HepG2 (cell line): Measurements from ENCODE around the gene SDC4. TPM values are rescaled to one million over a fixed set of nuclear protein-coding genes. Genes with fewer than 3 reads are reported as not detected.

Experiments used
- CEBPG ChIP-seq: IDR thresholded peaks from 2 replicates; pipeline ENCODE4 v1.6.1; 2016
- FOXA1 ChIP-seq, 2 experiments: fragments of 450-650 bp in 1 of 2; sonication (generic) in 1 of 2; formaldehyde crosslinking in 1 of 2; IDR thresholded peaks; 2 replicates each; pipeline versions ENCODE4 v1.4.0 to v1.6.1; 2016 to 2020; ENCODE audit warnings: missing genetic modification reagents in 1 of 2
- NFATC3 ChIP-seq: sonication (generic); formaldehyde crosslinking; IDR thresholded peaks from 2 replicates; pipeline ENCODE4 v1.5.1; 2020; ENCODE audit warnings: mild to moderate bottlenecking, missing genetic modification reagents
- NKX3-1 ChIP-seq: sonication (generic); formaldehyde crosslinking; IDR thresholded peaks from 2 replicates; pipeline ENCODE4 v1.5.0; 2020; ENCODE audit warnings: missing genetic modification reagents
- POLR2AphosphoS5 ChIP-seq: IDR thresholded peaks from 2 replicates; pipeline ENCODE4 v1.6.1; 2012; ENCODE audit warnings: low read depth, low read length
- SMAD3 ChIP-seq: sonication (generic); formaldehyde crosslinking; IDR thresholded peaks from 2 replicates; pipeline ENCODE4 v1.4.0; 2020; ENCODE audit warnings: missing genetic modification reagents
- UBTF ChIP-seq: sonication (generic); formaldehyde crosslinking; IDR thresholded peaks from 2 replicates; pipeline ENCODE4 v1.4.0; 2020; ENCODE audit warnings: mild to moderate bottlenecking, missing genetic modification reagents
- ZBTB4 ChIP-seq: sonication (generic); formaldehyde crosslinking; IDR thresholded peaks from 2 replicates; pipeline ENCODE4 v1.4.0; 2020; ENCODE audit warnings: missing genetic modification reagents, mild to moderate bottlenecking, borderline replicate concordance
- ZNF414 ChIP-seq: sonication (generic); formaldehyde crosslinking; IDR thresholded peaks from 2 replicates; pipeline ENCODE4 v1.5.0; 2020; ENCODE audit warnings: missing genetic modification reagents
- ZNF460 ChIP-seq: sonication (generic); formaldehyde crosslinking; IDR thresholded peaks from 2 replicates; pipeline ENCODE4 v1.5.1; 2020; ENCODE audit warnings: missing genetic modification reagents, mild to moderate bottlenecking, borderline replicate concordance
- ZNF576 ChIP-seq: sonication (generic); formaldehyde crosslinking; IDR thresholded peaks from 2 replicates; pipeline ENCODE4 v1.4.0; 2020; ENCODE audit warnings: mild to moderate bottlenecking, missing genetic modification reagents
- ZNF577 ChIP-seq: sonication (generic); formaldehyde crosslinking; IDR thresholded peaks from 2 replicates; pipeline ENCODE4 v1.4.0; 2020; ENCODE audit warnings: mild to moderate bottlenecking, low read depth, missing genetic modification reagents, borderline replicate concordance
- ZNF580 ChIP-seq: IDR thresholded peaks from 2 replicates; pipeline ENCODE4 v1.6.1; 2016; ENCODE audit warnings: low read depth, borderline replicate concordance
- ZSCAN22 ChIP-seq: sonication (generic); formaldehyde crosslinking; IDR thresholded peaks from 2 replicates; pipeline ENCODE4 v1.4.0; 2020; ENCODE audit warnings: mild to moderate bottlenecking, missing genetic modification reagents
- polyA plus RNA-seq, 8 experiments: library from polyadenylated mRNA; depleted of rRNA in 3 of 8; stranded (reverse) in 7 of 8; unstranded in 1 of 8; fragments of >200 nt; fragmentation: Illumina TruSeq in 4 of 8; extraction: Trizol in 4 of 8; gene quantifications; 2 replicates each; pipeline versions ENCODE4 v1.2.1 to v1.2.3, GENCODE V29; 2011 to 2016; ENCODE audit warnings: low read depth in 4 of 8, missing spikeins in 1 of 8, mixed read lengths in 1 of 8; ENCODE audit not compliant: insufficient read depth in 1 of 8
- total RNA-seq, 5 experiments: library from RNA; depleted of rRNA; stranded (reverse); fragments of >200 nt; fragmentation: Illumina TruSeq; extraction: Trizol; gene quantifications; 2 replicates each; pipeline ENCODE4 v1.2.3, GENCODE V29; 2016; ENCODE audit warnings: low read depth in 1 of 5
- TF ChIP-seq, protein P1 (sequence below): sonication (generic); formaldehyde crosslinking; IDR thresholded peaks from 2 replicates; pipeline ENCODE4 v1.8.0; 2022; ENCODE audit warnings: mild to moderate bottlenecking, missing genetic modification reagents, borderline replicate concordance
- TF ChIP-seq, protein P2 (sequence below), 2 experiments: sonication (generic) in 1 of 2; formaldehyde crosslinking in 1 of 2; IDR thresholded peaks; 2 replicates each; pipeline versions ENCODE4 v1.5.1 to v1.6.1; 2011 to 2020; ENCODE audit warnings: borderline replicate concordance in 1 of 2, low read depth in 1 of 2, low read length in 1 of 2, mild to moderate bottlenecking in 1 of 2, missing genetic modification reagents in 1 of 2, moderate library complexity in 1 of 2

The SDC4 gene
- total and polyA plus RNA-seq, 2 of the 13 experiments (the other 11 are each of a cell fraction or from before 2014, with no cell fraction given): 49.0 to 65.1 TPM

GRCh38 chr20:45362804-45363610 lies 14.8 kb upstream of the SDC4 start, which contains the start of gene SYS1 (continued):
- TF ChIP-seq ZBTB4 (CRISPR knock-in tag) (peak; percentile 90), POLR2AphosphoS5 (peak; percentile 92), SMAD3 (CRISPR knock-in tag) (peak; percentile 91), NKX3-1 (peak; percentile 91), ZNF460 (CRISPR knock-in tag) (no peak), FOXA1 (IDR thresholded peaks at IDR 0.05) (no peak), FOXA1 (CRISPR knock-in tag; IDR thresholded peaks at IDR 0.05) (peak; percentile 41), ZNF580 (CRISPR knock-in tag) (peak; percentile 94), CEBPG (CRISPR knock-in tag) (peak; percentile 56), NFATC3 (CRISPR knock-in tag) (no peak; the same call in 1 of the 2 replicates), UBTF (peak; percentile 78), ZNF577 (CRISPR knock-in tag) (no peak), ZNF576 (CRISPR knock-in tag) (0 out of 2 replicates have a peak, but pooled peaks have one; percentile 51), ZNF414 (CRISPR knock-in tag) (0 out of 2 replicates have a peak, but pooled peaks have one; percentile 84), ZSCAN22 (peak; percentile 85)
- TF ChIP-seq, protein P1, sequence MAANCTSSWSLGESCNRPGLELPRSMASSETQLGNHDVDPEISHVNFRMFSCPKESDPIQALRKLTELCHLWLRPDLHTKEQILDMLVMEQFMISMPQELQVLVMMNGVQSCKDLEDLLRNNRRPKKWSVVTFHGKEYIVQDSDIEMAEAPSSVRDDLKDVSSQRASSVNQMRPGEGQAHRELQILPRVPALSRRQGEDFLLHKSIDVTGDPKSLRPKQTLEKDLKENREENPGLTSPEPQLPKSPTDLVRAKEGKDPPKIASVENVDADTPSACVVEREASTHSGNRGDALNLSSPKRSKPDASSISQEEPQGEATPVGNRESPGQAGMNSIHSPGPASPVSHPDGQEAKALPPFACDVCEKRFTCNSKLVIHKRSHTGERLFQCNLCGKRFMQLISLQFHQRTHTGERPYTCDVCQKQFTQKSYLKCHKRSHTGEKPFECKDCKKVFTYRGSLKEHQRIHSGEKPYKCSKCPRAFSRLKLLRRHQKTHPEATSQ: peak; percentile 68; the same call in 1 of the 2 replicates
- TF ChIP-seq, protein P2, sequence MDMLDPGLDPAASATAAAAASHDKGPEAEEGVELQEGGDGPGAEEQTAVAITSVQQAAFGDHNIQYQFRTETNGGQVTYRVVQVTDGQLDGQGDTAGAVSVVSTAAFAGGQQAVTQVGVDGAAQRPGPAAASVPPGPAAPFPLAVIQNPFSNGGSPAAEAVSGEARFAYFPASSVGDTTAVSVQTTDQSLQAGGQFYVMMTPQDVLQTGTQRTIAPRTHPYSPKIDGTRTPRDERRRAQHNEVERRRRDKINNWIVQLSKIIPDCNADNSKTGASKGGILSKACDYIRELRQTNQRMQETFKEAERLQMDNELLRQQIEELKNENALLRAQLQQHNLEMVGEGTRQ (IDR thresholded peaks at IDR 0.05; ENCODE audit: low read depth, low read length): peak; percentile 11; the same call in 1 of the 2 replicates
- TF ChIP-seq, protein P2 (CRISPR knock-in tag; IDR thresholded peaks at IDR 0.05; ENCODE audit: borderline replicate concordance): peak; percentile 64; the same call in 1 of the 2 replicates
